PC-9 (cell line): ENCODE measurements around the gene MACROD2.

Experiments
- EZH2 ChIP-seq: fragments of 200-600 bp; sonication (generic); IDR thresholded peaks from 2 replicates; pipeline ENCODE4 v1.8.0; 2017; ENCODE audit warnings: antibody characterized with exemption, low read depth
- TF ChIP-seq, protein P1 (sequence below): fragments of 200-600 bp; sonication (generic); conservative IDR thresholded peaks from 2 replicates; pipeline ENCODE4 v1.6.1; 2017; ENCODE audit warnings: mixed run types, antibody characterized with exemption, mild to moderate bottlenecking, moderate library complexity

DNA sequence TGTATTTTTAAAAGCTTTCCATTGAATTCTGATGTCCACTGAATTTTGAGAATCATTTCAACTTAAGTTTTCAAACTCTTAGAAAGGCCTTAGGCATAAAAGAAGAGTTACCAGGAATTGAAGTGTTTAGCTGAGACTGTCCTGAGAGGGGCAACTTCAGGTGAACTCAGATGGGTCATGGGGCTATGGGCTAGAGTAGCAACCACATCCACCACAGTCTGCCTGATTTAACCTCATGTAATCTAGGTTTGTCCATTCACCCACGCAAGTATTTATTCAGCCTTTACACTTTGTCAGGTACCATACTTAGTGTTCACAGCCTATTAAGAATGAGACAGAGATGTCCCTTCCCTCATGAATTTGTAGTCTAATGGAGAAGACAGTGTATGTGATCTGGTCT, 2076.9 kb downstream of the MACROD2 start:
- TF ChIP-seq, protein P1, sequence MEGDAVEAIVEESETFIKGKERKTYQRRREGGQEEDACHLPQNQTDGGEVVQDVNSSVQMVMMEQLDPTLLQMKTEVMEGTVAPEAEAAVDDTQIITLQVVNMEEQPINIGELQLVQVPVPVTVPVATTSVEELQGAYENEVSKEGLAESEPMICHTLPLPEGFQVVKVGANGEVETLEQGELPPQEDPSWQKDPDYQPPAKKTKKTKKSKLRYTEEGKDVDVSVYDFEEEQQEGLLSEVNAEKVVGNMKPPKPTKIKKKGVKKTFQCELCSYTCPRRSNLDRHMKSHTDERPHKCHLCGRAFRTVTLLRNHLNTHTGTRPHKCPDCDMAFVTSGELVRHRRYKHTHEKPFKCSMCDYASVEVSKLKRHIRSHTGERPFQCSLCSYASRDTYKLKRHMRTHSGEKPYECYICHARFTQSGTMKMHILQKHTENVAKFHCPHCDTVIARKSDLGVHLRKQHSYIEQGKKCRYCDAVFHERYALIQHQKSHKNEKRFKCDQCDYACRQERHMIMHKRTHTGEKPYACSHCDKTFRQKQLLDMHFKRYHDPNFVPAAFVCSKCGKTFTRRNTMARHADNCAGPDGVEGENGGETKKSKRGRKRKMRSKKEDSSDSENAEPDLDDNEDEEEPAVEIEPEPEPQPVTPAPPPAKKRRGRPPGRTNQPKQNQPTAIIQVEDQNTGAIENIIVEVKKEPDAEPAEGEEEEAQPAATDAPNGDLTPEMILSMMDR: no peak
- TF ChIP-seq EZH2: no peak
